PC-9 (cell line): Measurements from ENCODE around the gene CSH1.

ENCODE experiments used
- EZH2 ChIP-seq: fragments of 200-600 bp; sonication (generic); IDR thresholded peaks from 2 replicates; pipeline ENCODE4 v1.8.0; 2017; ENCODE audit warnings: antibody characterized with exemption, low read depth
- TF ChIP-seq, protein P1 (sequence below): fragments of 200-600 bp; sonication (generic); conservative IDR thresholded peaks from 2 replicates; pipeline ENCODE4 v1.6.1; 2017; ENCODE audit warnings: mixed run types, antibody characterized with exemption, mild to moderate bottlenecking, moderate library complexity

DNA sequence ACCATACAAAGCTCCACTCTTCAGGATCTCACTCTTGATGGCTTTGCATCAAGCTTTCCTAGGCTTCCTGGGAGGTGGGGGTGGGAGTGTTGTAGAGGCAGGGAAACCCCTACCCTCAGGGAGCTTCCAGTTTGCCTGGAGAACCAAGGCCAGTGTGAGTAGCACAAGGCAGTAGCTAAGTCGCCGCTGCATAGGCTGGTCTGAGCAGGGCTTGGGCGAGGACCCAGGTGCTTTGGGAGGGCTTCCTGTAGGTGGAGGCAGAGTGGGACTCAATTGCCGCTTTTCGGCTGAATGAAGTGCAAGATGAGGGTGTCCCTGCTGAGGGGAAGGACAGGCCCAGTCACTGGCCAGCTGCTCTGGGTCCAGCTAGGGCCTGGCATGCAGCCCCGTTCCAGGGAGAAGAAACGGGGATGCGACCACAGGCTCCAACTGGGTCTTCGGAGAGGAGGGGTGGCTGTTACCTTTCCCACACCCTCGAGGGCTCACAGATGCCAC is 31.8 kb upstream of the CSH1 start:
- TF ChIP-seq, protein P1, sequence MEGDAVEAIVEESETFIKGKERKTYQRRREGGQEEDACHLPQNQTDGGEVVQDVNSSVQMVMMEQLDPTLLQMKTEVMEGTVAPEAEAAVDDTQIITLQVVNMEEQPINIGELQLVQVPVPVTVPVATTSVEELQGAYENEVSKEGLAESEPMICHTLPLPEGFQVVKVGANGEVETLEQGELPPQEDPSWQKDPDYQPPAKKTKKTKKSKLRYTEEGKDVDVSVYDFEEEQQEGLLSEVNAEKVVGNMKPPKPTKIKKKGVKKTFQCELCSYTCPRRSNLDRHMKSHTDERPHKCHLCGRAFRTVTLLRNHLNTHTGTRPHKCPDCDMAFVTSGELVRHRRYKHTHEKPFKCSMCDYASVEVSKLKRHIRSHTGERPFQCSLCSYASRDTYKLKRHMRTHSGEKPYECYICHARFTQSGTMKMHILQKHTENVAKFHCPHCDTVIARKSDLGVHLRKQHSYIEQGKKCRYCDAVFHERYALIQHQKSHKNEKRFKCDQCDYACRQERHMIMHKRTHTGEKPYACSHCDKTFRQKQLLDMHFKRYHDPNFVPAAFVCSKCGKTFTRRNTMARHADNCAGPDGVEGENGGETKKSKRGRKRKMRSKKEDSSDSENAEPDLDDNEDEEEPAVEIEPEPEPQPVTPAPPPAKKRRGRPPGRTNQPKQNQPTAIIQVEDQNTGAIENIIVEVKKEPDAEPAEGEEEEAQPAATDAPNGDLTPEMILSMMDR = no peak
- TF ChIP-seq EZH2 = no peak
